Measurements from ENCODE around the gene LDLRAD3. TPM values are rescaled to one million over a fixed set of nuclear protein-coding genes. Genes with fewer than 3 reads are reported as not detected.

LDLRAD3 gene
- total RNA-seq, 1 experiment from 2014 or later = 12.1 TPM

DNA sequence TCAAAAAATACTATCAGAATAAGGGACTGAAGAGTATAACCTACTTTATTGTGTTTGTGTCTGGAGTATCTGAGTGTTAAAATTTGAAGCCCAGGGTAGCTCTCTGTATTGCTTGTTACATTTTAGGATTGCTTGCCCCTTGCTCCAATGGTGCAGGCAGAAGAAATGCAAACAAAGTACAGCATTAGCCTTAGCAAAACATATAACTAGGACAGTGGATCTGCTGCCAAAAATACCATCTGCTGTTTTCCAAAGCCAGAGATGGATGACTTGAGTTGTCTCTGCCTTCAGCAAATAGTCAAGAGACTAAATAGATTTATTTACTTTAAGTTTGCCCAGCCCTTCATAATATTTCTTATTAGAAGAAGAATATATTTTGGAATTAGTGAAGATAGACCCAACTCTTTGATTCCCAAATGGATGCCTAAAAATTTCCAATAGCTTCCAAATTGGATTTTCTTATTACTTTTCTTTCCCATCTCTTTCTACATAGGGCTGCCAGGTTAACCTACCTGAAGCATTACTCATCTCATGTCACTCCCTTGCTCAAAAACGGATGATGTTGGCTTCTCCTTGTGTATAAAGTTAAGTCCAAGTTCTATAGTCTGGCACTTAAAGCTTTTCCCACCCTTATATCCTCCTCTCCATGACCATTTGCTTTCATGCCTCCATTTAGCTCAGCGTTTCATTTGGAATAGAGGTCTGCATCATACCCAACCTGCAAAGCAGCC lies 66.3 kb downstream of the LDLRAD3 start:
- H3K27ac ChIP-seq (ENCODE audit: insufficient read length, low read depth, low read length) = no peak overlapping the region

More for the DNA sequence above, 66.3 kb downstream of the LDLRAD3 start:
- H3K4me2 ChIP-seq (ENCODE audit: insufficient read depth, insufficient read length, low read length) = no peak overlapping the region
- Mint-ChIP-seq H3K4me1 (peaks cover 16 to 20% of the 10 kb centered on the region in 2 experiments), H3K27me3 (ENCODE audit: low read depth) (no peaks in the 10 kb centered on the region), H3K27ac (no peak overlapping the region), H3K36me3 (ENCODE audit: insufficient read depth in 1 of 3, low read depth in 3 of 3) (peaks cover 0 to 9% (median 6%) of the 10 kb centered on the region in 3 experiments), H3K4me3 (no peak overlapping the region), H3K9me3 (peaks cover 4 to 9% of the 10 kb centered on the region in 2 experiments)
- H3K4me1 ChIP-seq (ENCODE audit: insufficient read depth, low read length) = no peaks in the 10 kb centered on the region; the same call in 1 of the 2 replicates
- TF ChIP-seq, protein P1, sequence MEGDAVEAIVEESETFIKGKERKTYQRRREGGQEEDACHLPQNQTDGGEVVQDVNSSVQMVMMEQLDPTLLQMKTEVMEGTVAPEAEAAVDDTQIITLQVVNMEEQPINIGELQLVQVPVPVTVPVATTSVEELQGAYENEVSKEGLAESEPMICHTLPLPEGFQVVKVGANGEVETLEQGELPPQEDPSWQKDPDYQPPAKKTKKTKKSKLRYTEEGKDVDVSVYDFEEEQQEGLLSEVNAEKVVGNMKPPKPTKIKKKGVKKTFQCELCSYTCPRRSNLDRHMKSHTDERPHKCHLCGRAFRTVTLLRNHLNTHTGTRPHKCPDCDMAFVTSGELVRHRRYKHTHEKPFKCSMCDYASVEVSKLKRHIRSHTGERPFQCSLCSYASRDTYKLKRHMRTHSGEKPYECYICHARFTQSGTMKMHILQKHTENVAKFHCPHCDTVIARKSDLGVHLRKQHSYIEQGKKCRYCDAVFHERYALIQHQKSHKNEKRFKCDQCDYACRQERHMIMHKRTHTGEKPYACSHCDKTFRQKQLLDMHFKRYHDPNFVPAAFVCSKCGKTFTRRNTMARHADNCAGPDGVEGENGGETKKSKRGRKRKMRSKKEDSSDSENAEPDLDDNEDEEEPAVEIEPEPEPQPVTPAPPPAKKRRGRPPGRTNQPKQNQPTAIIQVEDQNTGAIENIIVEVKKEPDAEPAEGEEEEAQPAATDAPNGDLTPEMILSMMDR (conservative IDR thresholded peaks at IDR 0.05) = no peak
- no peak overlapping the region for H2BK15ac ChIP-seq (ENCODE audit: low read depth, low read length)
- H4K5ac ChIP-seq (ENCODE audit: insufficient read length, low read depth, low read length) = no peak overlapping the region
- H3K9ac ChIP-seq (ENCODE audit: extremely low read depth, insufficient read length, low read length) = no peak overlapping the region
- WGBS (ENCODE audit: extremely low coverage, insufficient read length, low lambda C conversion rate) = no CpG with 5 or more reads among the region's 2 CpGs
- no peak overlapping the region for H2BK5ac ChIP-seq (ENCODE audit: insufficient read length, low read length)
- no peak overlapping the region for H4K8ac ChIP-seq (replicated peaks; ENCODE audit: insufficient read length, low read depth, low read length)
- no peak overlapping the region for H2BK20ac ChIP-seq (ENCODE audit: low read depth, low read length, poor library complexity, severe bottlenecking)
- H3K14ac ChIP-seq (ENCODE audit: insufficient read depth, low read length) = no peak overlapping the region
- DNase-seq = no peak
- H2BK120ac ChIP-seq (ENCODE audit: low read depth, low read length, poor library complexity, severe bottlenecking) = no peak overlapping the region
- H3K56ac ChIP-seq (ENCODE audit: insufficient read length, low read depth, low read length) = no peak overlapping the region
- H2AFZ ChIP-seq (ENCODE audit: low read length) = no peak overlapping the region
- H4K20me1 ChIP-seq (ENCODE audit: control insufficient read depth, insufficient read depth, insufficient read length) = no peaks in the 10 kb centered on the region
- H3K79me2 ChIP-seq (ENCODE audit: insufficient read depth, low read length) = no peaks in the 10 kb centered on the region; the same call in 1 of the 2 replicates
- H4K91ac ChIP-seq (ENCODE audit: insufficient read length, low read depth, low read length) = no peak overlapping the region
- H3K18ac ChIP-seq (ENCODE audit: insufficient read length, low read depth, low read length) = no peak overlapping the region
- no peak overlapping the region for H2BK12ac ChIP-seq (ENCODE audit: insufficient read length, low read depth, low read length)
- no peak overlapping the region for H3T11ph ChIP-seq (ENCODE audit: low read length)
- H3K79me1 ChIP-seq (ENCODE audit: insufficient read depth, low read depth, low read length, poor library complexity, severe bottlenecking) = no peaks in the 10 kb centered on the region
- no peaks in the 10 kb centered on the region for H3K23me2 ChIP-seq (ENCODE audit: insufficient read length, low read depth, low read length, poor library complexity, severe bottlenecking)
- H3K9me3 ChIP-seq (ENCODE audit: control insufficient read depth, low read depth, low read length) = no peaks in the 10 kb centered on the region
- no peaks in the 10 kb centered on the region for H3K27me3 ChIP-seq (ENCODE audit: insufficient read depth, low read length)
- H2AK5ac ChIP-seq (ENCODE audit: insufficient read length, low read length) = no peak overlapping the region
- no peak overlapping the region for H3K4ac ChIP-seq (ENCODE audit: low read depth, low read length)
- no peak overlapping the region for H3K23ac ChIP-seq (ENCODE audit: insufficient read length, low read depth, low read length)
